Stimulated activated CD4-positive, alpha-beta T cell treated with anti-CD3 and anti-CD28 coated beads, Interleukin-4, amount 100 ng/mL, for 48 hours (primary cell): ENCODE measurements around the gene TTC24.
"Not testable (repeated sequence)": the region's sequence is repeated elsewhere in the genome, so short reads cannot be mapped to it uniquely, and the experiment has no call there.

ENCODE experiments used
- DNase-seq, 2 donors: peaks; one replicate each; pipeline ENCODE4 v3.0.0-alpha.2; 2020; ENCODE audit warnings: low read depth in 2 of 2

The TTC24 gene

GRCh38 chr1:156579472-156579871, at the start of gene TTC24:
TSS of gene TTC24 (plus strand) at chr1:156579723. CDS start at chr1:156581365, 1,642 bp downstream.
- no peak for DNase-seq

- DNase-seq = no peak
These were observed 49.5 kb upstream of the TTC24 start for GRCh38 chr1:156530006-156530405.

GRCh38 chr1:156532374-156532773, 47.1 kb upstream of the TTC24 start:
- no peak for DNase-seq

- no peak for DNase-seq
These were observed 45.8 kb upstream of the TTC24 start for GRCh38 chr1:156533568-156534220.

- DNase-seq = no peak
These were observed 45.0 kb upstream of the TTC24 start for GRCh38 chr1:156534424-156535060.

- DNase-seq = no peak
These were observed 42.5 kb upstream of the TTC24 start for GRCh38 chr1:156537027-156537426.

- no peak for DNase-seq
These were observed 40.6 kb upstream of the TTC24 start for GRCh38 chr1:156538711-156539440.

GRCh38 chr1:156539818-156540355, 39.6 kb upstream of the TTC24 start:
- DNase-seq = no peak

- DNase-seq = no peak
These were observed 38.6 kb upstream of the TTC24 start for GRCh38 chr1:156540955-156541354.

- no peak for DNase-seq
These were observed 36.5 kb upstream of the TTC24 start for GRCh38 chr1:156543066-156543465.

GRCh38 chr1:156544592-156545102, 34.9 kb upstream of the TTC24 start:
- DNase-seq = no peak

- no peak for DNase-seq
These were observed 33.3 kb upstream of the TTC24 start for GRCh38 chr1:156546267-156546666.

- no peak for DNase-seq
These were observed 32.1 kb upstream of the TTC24 start for GRCh38 chr1:156547434-156547833.

- no peak for DNase-seq
These were observed 31.5 kb upstream of the TTC24 start for GRCh38 chr1:156547982-156548381.

- no peak for DNase-seq
These were observed 30.1 kb upstream of the TTC24 start for GRCh38 chr1:156549390-156549789.

- DNase-seq = no peak
These were observed 29.7 kb upstream of the TTC24 start for GRCh38 chr1:156549831-156550230.

GRCh38 chr1:156550346-156550745, 29.2 kb upstream of the TTC24 start:
- DNase-seq = no peak

GRCh38 chr1:156551066-156551643, 28.4 kb upstream of the TTC24 start:
- DNase-seq = no peak

GRCh38 chr1:156551869-156552268, 27.7 kb upstream of the TTC24 start:
- DNase-seq = no peak

GRCh38 chr1:156552518-156552917, 27.0 kb upstream of the TTC24 start:
- no peak for DNase-seq

- DNase-seq = not testable (repeated sequence)
These were observed 26.6 kb upstream of the TTC24 start for GRCh38 chr1:156552937-156553336.

- DNase-seq = no peak
These were observed 25.6 kb upstream of the TTC24 start for GRCh38 chr1:156553860-156554485.
